Parathyroid adenoma (tissue), 2 donors: ENCODE results near the gene RASA3.
"Not testable (repeated sequence)": the region's sequence is repeated elsewhere in the genome, so short reads cannot be mapped to it uniquely, and the experiment has no call there.

ENCODE experiments used
- H2AFZ ChIP-seq: fragments of 300-600 bp; sonication (generic); one replicate; pipeline ENCODE4 v1.7.0; 2017; ENCODE audit warnings: antibody characterized with exemption, mild to moderate bottlenecking
- H3K27ac ChIP-seq: fragments of 300-600 bp; sonication (generic); one replicate; pipeline ENCODE4 v1.7.0; 2017
- H3K27me3 ChIP-seq: fragments of 300-600 bp; sonication (generic); one replicate; pipeline ENCODE4 v1.7.0; 2017; ENCODE audit warnings: low read length; ENCODE audit not compliant: control insufficient read depth, insufficient read depth
- H3K36me3 ChIP-seq: fragments of 300-600 bp; sonication (generic); one replicate; pipeline ENCODE4 v1.7.0; 2017; ENCODE audit warnings: low read length; ENCODE audit not compliant: control insufficient read depth, insufficient read depth
- H3K4me1 ChIP-seq: fragments of 300-600 bp; sonication (generic); one replicate; pipeline ENCODE4 v1.7.0; 2017; ENCODE audit warnings: control low read depth
- H3K4me2 ChIP-seq: fragments of 300-600 bp; sonication (generic); one replicate; pipeline ENCODE4 v1.7.0; 2017; ENCODE audit warnings: low read length
- H3K4me3 ChIP-seq: fragments of 300-600 bp; sonication (generic); one replicate; pipeline ENCODE4 v1.7.0; 2017; ENCODE audit warnings: low read depth, low read length
- H3K79me2 ChIP-seq: fragments of 300-600 bp; sonication (generic); one replicate; pipeline ENCODE4 v1.7.0; 2017; ENCODE audit warnings: control low read depth
- H3K9ac ChIP-seq: fragments of 300-600 bp; sonication (generic); one replicate; pipeline ENCODE4 v1.7.0; 2017; ENCODE audit warnings: mild to moderate bottlenecking
- H3K9me3 ChIP-seq: fragments of 300-600 bp; sonication (generic); one replicate; pipeline ENCODE4 v1.7.0; 2017; ENCODE audit warnings: low read length; ENCODE audit not compliant: control insufficient read depth
- TF ChIP-seq, protein P1 (sequence below): fragments of 300-600 bp; sonication (generic); IDR thresholded peaks from one replicate; pipeline ENCODE4 v1.7.0; 2017; ENCODE audit warnings: antibody characterized with exemption, mild to moderate bottlenecking
- donor health status: primary hyperparathyroidism.

RASA3 gene

DNA sequence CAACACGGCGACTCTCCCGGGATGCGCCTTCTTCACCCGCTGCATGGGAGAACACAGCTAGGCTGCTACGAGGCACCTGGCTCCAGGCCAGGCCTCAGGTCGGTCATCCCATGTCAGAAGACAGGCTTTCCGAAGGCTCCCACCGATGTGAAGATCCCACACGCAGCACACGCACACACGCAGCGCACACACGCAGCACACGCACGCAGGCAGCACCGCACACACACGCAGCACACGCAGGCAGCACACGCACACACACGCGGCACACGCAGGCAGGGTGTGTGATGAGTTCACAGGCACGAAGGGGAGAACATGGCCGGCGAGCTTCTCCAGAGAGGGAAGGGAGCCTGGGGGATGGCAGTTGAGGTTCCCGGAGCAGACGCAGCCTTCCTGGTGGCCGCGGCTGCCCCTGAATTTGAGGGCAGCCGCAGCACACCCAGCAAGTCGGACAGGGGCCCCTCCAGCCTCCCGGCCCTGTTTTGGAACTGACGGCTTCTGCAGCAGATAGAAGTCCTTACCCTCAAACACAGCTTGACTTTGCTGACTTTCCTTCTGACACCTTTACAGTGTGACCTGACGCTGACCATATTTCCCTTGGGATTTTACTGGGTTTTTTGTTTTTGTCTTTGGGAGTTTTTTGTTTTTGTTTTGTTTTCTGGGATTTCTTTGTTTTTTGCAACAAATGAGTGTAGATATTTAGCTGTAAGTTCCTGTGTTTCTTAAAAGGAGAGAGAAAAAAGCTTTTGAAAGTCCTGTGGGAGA is 55.9 kb downstream of the RASA3 start:
- H3K79me2 ChIP-seq = no peaks in the 10 kb centered on the region
- H3K27me3 ChIP-seq = no peaks in the 10 kb centered on the region
- H3K4me3 ChIP-seq = no peak overlapping the region
- H3K4me2 ChIP-seq = no peak overlapping the region
- H3K9ac ChIP-seq = no peak overlapping the region
- no peaks in the 10 kb centered on the region for H3K9me3 ChIP-seq
- no peak overlapping the region for H2AFZ ChIP-seq
- TF ChIP-seq, protein P1, sequence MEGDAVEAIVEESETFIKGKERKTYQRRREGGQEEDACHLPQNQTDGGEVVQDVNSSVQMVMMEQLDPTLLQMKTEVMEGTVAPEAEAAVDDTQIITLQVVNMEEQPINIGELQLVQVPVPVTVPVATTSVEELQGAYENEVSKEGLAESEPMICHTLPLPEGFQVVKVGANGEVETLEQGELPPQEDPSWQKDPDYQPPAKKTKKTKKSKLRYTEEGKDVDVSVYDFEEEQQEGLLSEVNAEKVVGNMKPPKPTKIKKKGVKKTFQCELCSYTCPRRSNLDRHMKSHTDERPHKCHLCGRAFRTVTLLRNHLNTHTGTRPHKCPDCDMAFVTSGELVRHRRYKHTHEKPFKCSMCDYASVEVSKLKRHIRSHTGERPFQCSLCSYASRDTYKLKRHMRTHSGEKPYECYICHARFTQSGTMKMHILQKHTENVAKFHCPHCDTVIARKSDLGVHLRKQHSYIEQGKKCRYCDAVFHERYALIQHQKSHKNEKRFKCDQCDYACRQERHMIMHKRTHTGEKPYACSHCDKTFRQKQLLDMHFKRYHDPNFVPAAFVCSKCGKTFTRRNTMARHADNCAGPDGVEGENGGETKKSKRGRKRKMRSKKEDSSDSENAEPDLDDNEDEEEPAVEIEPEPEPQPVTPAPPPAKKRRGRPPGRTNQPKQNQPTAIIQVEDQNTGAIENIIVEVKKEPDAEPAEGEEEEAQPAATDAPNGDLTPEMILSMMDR = no peak
- no peaks in the 10 kb centered on the region for H3K4me1 ChIP-seq
- H3K27ac ChIP-seq = no peak overlapping the region
- H3K36me3 ChIP-seq = no peaks in the 10 kb centered on the region

DNA sequence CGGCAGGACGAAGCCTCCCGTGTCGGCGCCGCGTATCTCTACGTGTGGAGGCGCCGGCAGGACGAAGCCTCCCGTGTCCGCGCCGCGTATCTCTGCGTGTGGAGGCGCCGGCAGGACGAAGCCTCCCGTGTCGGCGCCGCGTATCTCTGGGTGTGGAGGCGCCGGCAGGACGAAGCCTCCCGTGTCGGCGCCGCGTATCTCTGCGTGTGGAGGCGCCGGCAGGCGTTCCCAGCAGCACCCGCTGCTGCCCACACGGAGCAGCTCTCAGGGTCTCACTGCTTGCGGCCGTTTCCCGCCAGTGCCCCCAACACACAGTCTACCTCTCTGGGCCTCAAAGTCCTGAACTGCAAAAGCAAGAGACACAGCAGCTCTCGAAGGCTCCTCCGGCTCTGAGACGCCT is 56.6 kb downstream of the RASA3 start:
- not testable (repeated sequence) for H3K4me3 ChIP-seq, H3K9ac ChIP-seq, H2AFZ ChIP-seq, H3K36me3 ChIP-seq, H3K27me3 ChIP-seq, H3K4me1 ChIP-seq, H3K9me3 ChIP-seq, H3K27ac ChIP-seq, H3K4me2 ChIP-seq, H3K79me2 ChIP-seq

DNA sequence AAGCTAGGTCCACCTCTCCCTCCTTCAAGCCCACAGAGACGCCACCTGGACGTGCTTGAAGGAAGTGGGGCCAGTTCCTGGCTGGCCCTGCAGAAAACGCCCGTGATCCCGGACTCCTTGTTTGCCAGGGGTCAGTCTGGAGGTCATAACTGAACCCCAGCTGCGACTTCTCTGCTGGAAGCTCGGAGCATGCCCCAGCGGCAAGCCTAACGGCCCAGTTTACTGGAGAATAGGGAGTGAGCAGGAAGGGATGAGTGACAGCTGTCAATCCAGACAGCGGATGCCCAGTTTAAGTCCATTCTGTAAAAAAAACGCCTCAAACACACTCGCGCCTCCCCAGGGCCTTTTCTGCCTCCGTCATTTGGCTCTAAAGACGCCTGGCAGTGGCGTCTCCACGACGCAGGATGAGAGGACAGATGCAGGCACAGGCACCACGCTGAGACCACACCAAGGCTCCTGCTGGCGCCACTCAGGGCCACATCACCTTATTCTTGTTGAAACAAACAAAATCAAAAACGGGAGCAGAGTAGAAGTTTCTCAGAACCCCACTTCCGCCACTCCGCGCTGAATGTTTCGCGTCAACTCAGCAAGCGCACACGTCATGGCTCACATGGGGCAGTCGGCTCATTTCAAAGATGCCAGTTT is 57.6 kb downstream of the RASA3 start:
- TF ChIP-seq, protein P1 = no peak
- Histone ChIP-seq H3K79me2 (no peaks in the 10 kb centered on the region), H3K27ac (no peak overlapping the region), H3K4me3 (no peak overlapping the region), H3K9me3 (no peaks in the 10 kb centered on the region), H3K4me2 (no peak overlapping the region), H3K27me3 (no peaks in the 10 kb centered on the region), H3K4me1 (no peaks in the 10 kb centered on the region), H3K36me3 (no peaks in the 10 kb centered on the region), H2AFZ (no peak overlapping the region), H3K9ac (no peak overlapping the region)

DNA sequence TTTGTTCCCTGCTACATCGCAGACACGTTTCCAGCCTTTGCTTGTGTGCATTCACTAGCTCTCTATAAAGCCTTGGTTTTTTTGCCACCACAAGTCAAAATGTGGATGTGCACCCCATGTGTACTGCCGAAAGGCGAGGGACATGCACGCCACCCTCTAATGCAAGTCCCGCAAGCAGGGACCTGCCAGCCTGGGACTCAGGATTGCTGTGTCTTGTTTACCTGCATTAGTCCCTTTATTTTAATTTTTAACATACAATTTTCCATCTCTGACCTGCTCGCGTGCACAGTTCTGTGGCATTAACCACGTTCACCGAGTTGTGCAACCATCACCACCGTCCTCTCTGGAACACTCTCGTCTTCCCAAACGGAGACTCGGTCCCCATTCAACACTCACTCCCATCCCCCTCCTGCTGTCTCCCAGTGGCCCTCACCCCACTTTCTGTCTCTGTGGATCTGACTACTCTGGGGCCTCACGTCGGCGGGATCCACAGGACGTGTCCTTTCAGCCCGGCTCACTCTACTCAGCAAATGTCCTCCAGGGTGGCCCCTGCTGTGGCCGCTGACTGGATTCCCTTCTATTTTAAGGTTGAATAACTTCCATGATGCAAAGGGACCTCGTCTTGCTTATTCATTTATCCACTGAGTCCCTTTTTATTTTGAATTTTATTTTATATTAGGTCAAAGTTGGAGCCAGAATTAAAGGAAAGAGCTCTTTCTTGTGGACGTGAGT is 58.4 kb downstream of the RASA3 start:
- TF ChIP-seq, protein P1 = no peak
- Histone ChIP-seq H3K27ac (no peak overlapping the region), H3K79me2 (no peaks in the 10 kb centered on the region), H3K27me3 (no peaks in the 10 kb centered on the region), H3K4me3 (no peak overlapping the region), H3K4me2 (no peak overlapping the region), H2AFZ (no peak overlapping the region), H3K9me3 (no peaks in the 10 kb centered on the region), H3K36me3 (no peaks in the 10 kb centered on the region), H3K4me1 (no peaks in the 10 kb centered on the region), H3K9ac (no peak overlapping the region)

DNA sequence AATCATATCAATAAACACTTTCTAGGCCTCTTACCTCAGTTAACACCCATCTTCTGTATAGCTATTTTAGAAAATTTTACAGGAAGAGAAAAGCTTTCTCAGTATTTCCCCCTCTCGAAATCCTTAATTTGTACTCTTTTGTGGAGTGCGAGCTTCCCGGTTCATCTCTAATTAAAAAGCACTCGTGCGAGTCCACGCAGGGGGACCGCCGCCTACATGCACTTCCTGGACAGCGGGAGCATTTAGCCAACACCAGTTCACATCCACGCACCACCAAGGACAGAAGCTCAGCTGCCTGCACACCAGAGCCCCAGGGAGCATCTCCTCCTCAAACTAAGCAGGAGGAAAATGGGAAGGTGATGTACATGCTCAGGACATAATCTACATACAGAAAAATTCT is 60.0 kb downstream of the RASA3 start:
- Histone ChIP-seq H3K27me3 (no peaks in the 10 kb centered on the region), H3K79me2 (no peaks in the 10 kb centered on the region), H3K4me2 (no peak overlapping the region), H2AFZ (no peak overlapping the region), H3K36me3 (no peaks in the 10 kb centered on the region), H3K4me3 (no peak overlapping the region), H3K4me1 (no peaks in the 10 kb centered on the region), H3K9me3 (no peaks in the 10 kb centered on the region), H3K27ac (no peak overlapping the region), H3K9ac (no peak overlapping the region)
- TF ChIP-seq, protein P1 = no peak
